HCT116 (cell line): ENCODE measurements around the gene WAS. TPM values are rescaled to one million over a fixed set of nuclear protein-coding genes. Genes with fewer than 3 reads are reported as not detected.
"Not testable (repeated sequence)": the region's sequence is repeated elsewhere in the genome, so short reads cannot be mapped to it uniquely, and the experiment has no call there.

ENCODE experiments used
- ATAC-seq: fragments of 200-7000 bp; cut with Tn5 transposase; 2 replicates; pipeline ENCODE4 v1.9.1; 2020; ENCODE audit warnings: mild to moderate bottlenecking, moderate library complexity
- BruUV-seq: library from RNA; stranded (reverse); fragments of 400-500 nt; replicated peaks from 2 replicates; lab custom pipeline; 2021; lab: Mats Ljungman, UMichigan
- CTCF ChIA-PET: fragments of 300-600 bp; sonication (Branson Sonifier 250); formaldehyde crosslinking; loops from one replicate; lab custom pipeline; 2021; ENCODE audit warnings: antibody characterized with exemption; lab: Charles Lee
- POLR2A ChIA-PET: fragments of 300-600, 350-600 bp; sonication (Branson Sonifier 250); formaldehyde crosslinking; loops from one replicate; lab custom pipeline; 2021; ENCODE audit warnings: antibody characterized with exemption; lab: Charles Lee
- RAD21 ChIA-PET, 2 experiments: fragments of 300-600 bp; sonication (Branson Sonifier 250); formaldehyde crosslinking; loops; one replicate each; lab custom pipeline; 2023; ENCODE audit warnings: low total read pairs in 2 of 2; ENCODE audit not compliant: uncharacterized antibody in 2 of 2, unreplicated experiment in 2 of 2, low non-redundant PET in 1 of 2; lab: Charles Lee
- DNase-seq: peaks from one replicate; pipeline ENCODE4 v3.0.0-alpha.2; 2010; ENCODE audit warnings: low read depth, low spot score
- H2AFZ ChIP-seq: fragments of 200-600 bp; shearing (Covaris generic), sonication (generic); 2 replicates; pipeline ENCODE4 v1.6.1; 2017; ENCODE audit warnings: low read depth, mixed run types, mixed read lengths, antibody characterized with exemption, low read length; ENCODE audit not compliant: poor library complexity, severe bottlenecking
- H3K27ac ChIP-seq: 2 replicates; pipeline ENCODE4 v1.5.1; 2012; ENCODE audit warnings: low read depth, low read length
- H3K27me3 ChIP-seq: fragments of 200-600 bp; sonication (generic); 2 replicates; pipeline ENCODE4 v1.6.1; 2016; ENCODE audit warnings: mixed run types, low read length, mixed read lengths; ENCODE audit not compliant: insufficient read depth
- H3K36me3 ChIP-seq, 2 experiments: fragments of 200-500 bp in 1 of 2; fragments of 200-600 bp in 1 of 2; sonication (Bioruptor generic) in 1 of 2; sonication (generic) in 1 of 2; 2 replicates each; pipeline versions ENCODE4 v1.5.1 to v1.6.1; 2014 to 2016; ENCODE audit warnings: low read length in 2 of 2, inconsistent platforms in 1 of 2, mixed read lengths in 1 of 2, mixed run types in 1 of 2; ENCODE audit not compliant: insufficient read depth in 2 of 2, control insufficient read depth in 1 of 2
- H3K4me1 ChIP-seq, 2 experiments: fragments of 200-600 bp in 1 of 2; sonication (generic) in 1 of 2; 2 replicates each; pipeline versions ENCODE4 v1.5.1 to v1.6.1; 2012 to 2017; ENCODE audit warnings: low read length in 2 of 2, inconsistent platforms in 1 of 2, mild to moderate bottlenecking in 1 of 2, mixed read lengths in 1 of 2, mixed run types in 1 of 2, moderate library complexity in 1 of 2; ENCODE audit not compliant: insufficient read depth in 2 of 2, control insufficient read depth in 1 of 2
- H3K4me2 ChIP-seq: fragments of 200-600 bp; sonication (generic); 2 replicates; pipeline ENCODE4 v1.6.1; 2017; ENCODE audit warnings: mixed run types, low read length, mixed read lengths
- H3K4me3 ChIP-seq, 2 experiments: fragments of 200-600 bp in 1 of 2; sonication (generic) in 1 of 2; replicated peaks in 1 of 2; 2 replicates each; pipeline ENCODE4 v1.5.1; 2011 to 2016; ENCODE audit warnings: low read length in 2 of 2, control low read depth in 1 of 2, low read depth in 1 of 2, mild to moderate bottlenecking in 1 of 2, mixed read lengths in 1 of 2, mixed run types in 1 of 2
- H3K79me2 ChIP-seq: fragments of 200-600 bp; sonication (generic); 2 replicates; pipeline ENCODE4 v1.6.1; 2017; ENCODE audit warnings: mild to moderate bottlenecking, mixed run types, low read length, moderate library complexity, mixed read lengths; ENCODE audit not compliant: insufficient read depth
- H3K9ac ChIP-seq: fragments of 200-600 bp; sonication (generic); 2 replicates; pipeline ENCODE4 v1.6.1; 2016; ENCODE audit warnings: low read length, mixed read lengths
- H3K9me2 ChIP-seq: fragments of 200-600 bp; sonication (generic), shearing (Covaris generic); 2 replicates; pipeline ENCODE4 v1.6.1; 2017; ENCODE audit warnings: mixed run types, mild to moderate bottlenecking, moderate library complexity; ENCODE audit not compliant: insufficient read depth
- H3K9me3 ChIP-seq, 2 experiments: fragments of 200-500 bp in 1 of 2; fragments of 200-600 bp in 1 of 2; sonication (Bioruptor generic) in 1 of 2; sonication (generic) in 1 of 2; 2 replicates each; pipeline ENCODE4 v1.6.1; 2014 to 2017; ENCODE audit warnings: low read length in 2 of 2, mixed read lengths in 2 of 2, inconsistent platforms in 1 of 2, low read depth in 1 of 2, mild to moderate bottlenecking in 1 of 2, mixed run types in 1 of 2, moderate library complexity in 1 of 2; ENCODE audit not compliant: control insufficient read depth in 1 of 2, insufficient read depth in 1 of 2
- H4K20me1 ChIP-seq: fragments of 200-600 bp; sonication (generic), shearing (Covaris generic); 2 replicates; pipeline ENCODE4 v1.6.1; 2017; ENCODE audit warnings: mixed run types, mild to moderate bottlenecking, moderate library complexity; ENCODE audit not compliant: insufficient read depth
- CEBPB ChIP-seq: IDR thresholded peaks from 2 replicates; pipeline ENCODE4 v1.6.1; 2012; ENCODE audit warnings: low read depth
- EZH2 ChIP-seq: fragments of 200-600 bp; sonication (generic); IDR thresholded peaks from 2 replicates; pipeline ENCODE4 v1.6.1; 2017; ENCODE audit warnings: antibody characterized with exemption, mixed run types
- EZH2phosphoT487 ChIP-seq: fragments of 200-600 bp; IDR thresholded peaks from 2 replicates; pipeline ENCODE4 v1.6.1; 2018; ENCODE audit warnings: antibody characterized with exemption, borderline replicate concordance
- FOSL1 ChIP-seq: IDR thresholded peaks from 2 replicates; pipeline ENCODE4 v1.6.1; 2012; ENCODE audit warnings: low read depth
- MAX ChIP-seq: IDR thresholded peaks from 2 replicates; pipeline ENCODE4 v1.6.1; 2012
- POLR2AphosphoS5 ChIP-seq: IDR thresholded peaks from 2 replicates; pipeline ENCODE4 v1.6.1; 2011; ENCODE audit warnings: mild to moderate bottlenecking, low read depth, low read length, moderate library complexity
- RAD21 ChIP-seq: IDR thresholded peaks from 2 replicates; pipeline ENCODE4 v1.6.1; 2012; ENCODE audit warnings: low read depth, mild to moderate bottlenecking
- SIN3A ChIP-seq: IDR thresholded peaks from 2 replicates; pipeline ENCODE4 v1.6.1; 2012; ENCODE audit warnings: low read depth
- SRF ChIP-seq: IDR thresholded peaks from 2 replicates; pipeline ENCODE4 v1.6.1; 2012; ENCODE audit warnings: low read depth
- TCF7L2 ChIP-seq: IDR thresholded peaks from 2 replicates; pipeline ENCODE4 v1.7.0; 2011; ENCODE audit warnings: borderline replicate concordance, inconsistent platforms; ENCODE audit not compliant: insufficient read depth, insufficient read length; ENCODE audit errors: extremely low read depth
- YY1 ChIP-seq: IDR thresholded peaks from 2 replicates; pipeline ENCODE4 v1.6.1; 2011; ENCODE audit warnings: low read length, low read depth, moderate library complexity, mild to moderate bottlenecking; ENCODE audit not compliant: insufficient replicate concordance; ENCODE audit errors: extremely low read depth
- ZFX ChIP-seq: fragments of 450-650 bp; IDR thresholded peaks from 2 replicates; pipeline ENCODE4 v1.6.1; 2017
- ZNF274 ChIP-seq: fragments of 200-500 bp; sonication (Bioruptor generic); IDR thresholded peaks from 2 replicates; pipeline ENCODE4 v1.6.1; 2014; ENCODE audit warnings: mild to moderate bottlenecking, low read depth, low read length, inconsistent platforms
- intact Hi-C: fragments of 100-400 bp; cut with micrococcal nuclease; formaldehyde crosslinking; loops from 2 replicates; pipeline ENCODE4 v1.10.0; 2022
- total RNA-seq: library from RNA; stranded (reverse); gene quantifications from one replicate; pipeline ENCODE4 v1.2.1, GENCODE V29; 2021; ENCODE audit not compliant: unreplicated experiment
- TF ChIP-seq, protein P1 (sequence below), 3 experiments: fragments of 200-600 bp in 1 of 3; sonication (generic) in 1 of 3; IDR thresholded peaks in 2 of 3; conservative IDR thresholded peaks in 1 of 3; 2 replicates each; pipeline ENCODE4 v1.5.1; 2012 to 2017; ENCODE audit warnings: low read depth in 2 of 3, low read length in 2 of 3, antibody characterized with exemption in 1 of 3, borderline replicate concordance in 1 of 3, control low read depth in 1 of 3, mild to moderate bottlenecking in 1 of 3, mixed read lengths in 1 of 3, mixed run types in 1 of 3, moderate library complexity in 1 of 3; ENCODE audit not compliant: insufficient read depth in 1 of 3
- TF ChIP-seq, protein P2 (sequence below): IDR thresholded peaks from 2 replicates; pipeline ENCODE4 v1.6.1; 2012; ENCODE audit warnings: low read depth

The WAS gene
- total RNA-seq, 1 experiment from 2014 or later, result 0.84 TPM

GRCh38 chrX:48649102-48649501 is 34.5 kb upstream of the WAS start:
- no peak overlapping the region for H2AFZ ChIP-seq
- no peak overlapping the region for H3K4me2 ChIP-seq
- no TSS peak for BruUV-seq
- no peaks in the 10 kb centered on the region for H3K4me1 ChIP-seq
- no peaks in the 10 kb centered on the region for H3K9me3 ChIP-seq
- H3K9me2 ChIP-seq, result no peaks in the 10 kb centered on the region
- H3K79me2 ChIP-seq, result no peaks in the 10 kb centered on the region
- H3K27ac ChIP-seq, result no peak overlapping the region
- no peak overlapping the region for H3K9ac ChIP-seq
- DNase-seq (no peak), ATAC-seq (no peak)
- no peaks in the 10 kb centered on the region for H4K20me1 ChIP-seq
- ChIA-PET RAD21 (no interaction called here), CTCF (no interaction called here), POLR2A (no interaction called here)
- H3K36me3 ChIP-seq, result no peaks in the 10 kb centered on the region
- H3K4me3 ChIP-seq, result no peak overlapping the region
- intact Hi-C loops, result loop anchor here (2.0 to 5.0 kb wide), 2 partner anchors 268 to 298 kb away; no protein-coding TSS in a partner anchor
- H3K27me3 ChIP-seq, result no peaks in the 10 kb centered on the region
- no peak for TF ChIP-seq EZH2phosphoT487
- no peak for TF ChIP-seq SRF
- no peak for TF ChIP-seq ZFX
- TF ChIP-seq RAD21, result no peak
- no peak for TF ChIP-seq FOSL1
- no peak for TF ChIP-seq CEBPB
- TF ChIP-seq SIN3A, result no peak
- TF ChIP-seq TCF7L2, result no peak
- TF ChIP-seq ZNF274, result no peak
- TF ChIP-seq, protein P1, sequence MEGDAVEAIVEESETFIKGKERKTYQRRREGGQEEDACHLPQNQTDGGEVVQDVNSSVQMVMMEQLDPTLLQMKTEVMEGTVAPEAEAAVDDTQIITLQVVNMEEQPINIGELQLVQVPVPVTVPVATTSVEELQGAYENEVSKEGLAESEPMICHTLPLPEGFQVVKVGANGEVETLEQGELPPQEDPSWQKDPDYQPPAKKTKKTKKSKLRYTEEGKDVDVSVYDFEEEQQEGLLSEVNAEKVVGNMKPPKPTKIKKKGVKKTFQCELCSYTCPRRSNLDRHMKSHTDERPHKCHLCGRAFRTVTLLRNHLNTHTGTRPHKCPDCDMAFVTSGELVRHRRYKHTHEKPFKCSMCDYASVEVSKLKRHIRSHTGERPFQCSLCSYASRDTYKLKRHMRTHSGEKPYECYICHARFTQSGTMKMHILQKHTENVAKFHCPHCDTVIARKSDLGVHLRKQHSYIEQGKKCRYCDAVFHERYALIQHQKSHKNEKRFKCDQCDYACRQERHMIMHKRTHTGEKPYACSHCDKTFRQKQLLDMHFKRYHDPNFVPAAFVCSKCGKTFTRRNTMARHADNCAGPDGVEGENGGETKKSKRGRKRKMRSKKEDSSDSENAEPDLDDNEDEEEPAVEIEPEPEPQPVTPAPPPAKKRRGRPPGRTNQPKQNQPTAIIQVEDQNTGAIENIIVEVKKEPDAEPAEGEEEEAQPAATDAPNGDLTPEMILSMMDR (IDR thresholded peaks at IDR 0.05 in 2 of 3, conservative IDR thresholded peaks at IDR 0.05 in 1 of 3; ENCODE audit: borderline replicate concordance in 1 of 3, insufficient read depth in 1 of 3, low read depth in 2 of 3, low read length in 2 of 3), result no peak
- no peak for TF ChIP-seq POLR2AphosphoS5
- no peak for TF ChIP-seq MAX
- TF ChIP-seq, protein P2, sequence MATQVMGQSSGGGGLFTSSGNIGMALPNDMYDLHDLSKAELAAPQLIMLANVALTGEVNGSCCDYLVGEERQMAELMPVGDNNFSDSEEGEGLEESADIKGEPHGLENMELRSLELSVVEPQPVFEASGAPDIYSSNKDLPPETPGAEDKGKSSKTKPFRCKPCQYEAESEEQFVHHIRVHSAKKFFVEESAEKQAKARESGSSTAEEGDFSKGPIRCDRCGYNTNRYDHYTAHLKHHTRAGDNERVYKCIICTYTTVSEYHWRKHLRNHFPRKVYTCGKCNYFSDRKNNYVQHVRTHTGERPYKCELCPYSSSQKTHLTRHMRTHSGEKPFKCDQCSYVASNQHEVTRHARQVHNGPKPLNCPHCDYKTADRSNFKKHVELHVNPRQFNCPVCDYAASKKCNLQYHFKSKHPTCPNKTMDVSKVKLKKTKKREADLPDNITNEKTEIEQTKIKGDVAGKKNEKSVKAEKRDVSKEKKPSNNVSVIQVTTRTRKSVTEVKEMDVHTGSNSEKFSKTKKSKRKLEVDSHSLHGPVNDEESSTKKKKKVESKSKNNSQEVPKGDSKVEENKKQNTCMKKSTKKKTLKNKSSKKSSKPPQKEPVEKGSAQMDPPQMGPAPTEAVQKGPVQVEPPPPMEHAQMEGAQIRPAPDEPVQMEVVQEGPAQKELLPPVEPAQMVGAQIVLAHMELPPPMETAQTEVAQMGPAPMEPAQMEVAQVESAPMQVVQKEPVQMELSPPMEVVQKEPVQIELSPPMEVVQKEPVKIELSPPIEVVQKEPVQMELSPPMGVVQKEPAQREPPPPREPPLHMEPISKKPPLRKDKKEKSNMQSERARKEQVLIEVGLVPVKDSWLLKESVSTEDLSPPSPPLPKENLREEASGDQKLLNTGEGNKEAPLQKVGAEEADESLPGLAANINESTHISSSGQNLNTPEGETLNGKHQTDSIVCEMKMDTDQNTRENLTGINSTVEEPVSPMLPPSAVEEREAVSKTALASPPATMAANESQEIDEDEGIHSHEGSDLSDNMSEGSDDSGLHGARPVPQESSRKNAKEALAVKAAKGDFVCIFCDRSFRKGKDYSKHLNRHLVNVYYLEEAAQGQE, result no peak
- no peak for TF ChIP-seq EZH2
- no peak for TF ChIP-seq YY1

DNA sequence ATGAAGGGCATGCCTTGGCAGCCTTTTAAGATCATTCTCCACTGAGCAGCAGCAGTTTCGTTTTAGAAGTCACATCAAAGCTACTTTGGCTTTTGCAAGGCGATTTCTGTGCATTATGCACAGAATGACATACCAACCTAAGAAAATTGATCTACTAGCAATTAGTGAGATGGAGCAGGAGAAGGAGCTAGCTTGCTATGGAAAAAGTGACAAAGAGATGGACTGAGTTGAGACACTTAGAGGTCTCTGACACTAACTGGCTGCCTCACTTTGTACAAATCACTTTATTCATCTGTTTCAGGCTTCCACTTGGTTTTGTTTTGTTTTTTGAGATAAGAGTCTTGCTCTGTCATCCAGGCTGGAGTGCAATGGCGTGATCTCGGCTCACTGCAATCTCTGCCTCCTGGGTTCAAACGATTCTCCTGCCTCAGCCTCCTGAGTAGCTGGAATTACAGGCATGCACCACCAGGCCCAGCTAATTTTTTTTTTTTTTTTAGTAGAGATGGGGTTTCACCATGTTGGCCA is 31.5 kb upstream of the WAS start:
- CTCF ChIA-PET, ATAC-seq, RAD21 ChIA-PET: not testable (repeated sequence)

More for the DNA sequence above, 31.5 kb upstream of the WAS start:
- H3K9me3 ChIP-seq, H3K9me2 ChIP-seq, H4K20me1 ChIP-seq, H3K4me1 ChIP-seq, H3K79me2 ChIP-seq, H2AFZ ChIP-seq, H3K4me2 ChIP-seq, H3K4me3 ChIP-seq, intact Hi-C loops, BruUV-seq, DNase-seq, H3K27me3 ChIP-seq, H3K36me3 ChIP-seq, H3K9ac ChIP-seq, POLR2A ChIA-PET, H3K27ac ChIP-seq: not testable (repeated sequence)
